Measurements from ENCODE around the gene TFB2M. TPM values are rescaled to one million over a fixed set of nuclear protein-coding genes. Genes with fewer than 3 reads are reported as not detected.

The TFB2M gene
- total RNA-seq, 5 donors from 2014 or later (not counting 1 experiment from before 2014, with no cell fraction given), result 8.5 to 11.8 (median 10.1) TPM

DNA sequence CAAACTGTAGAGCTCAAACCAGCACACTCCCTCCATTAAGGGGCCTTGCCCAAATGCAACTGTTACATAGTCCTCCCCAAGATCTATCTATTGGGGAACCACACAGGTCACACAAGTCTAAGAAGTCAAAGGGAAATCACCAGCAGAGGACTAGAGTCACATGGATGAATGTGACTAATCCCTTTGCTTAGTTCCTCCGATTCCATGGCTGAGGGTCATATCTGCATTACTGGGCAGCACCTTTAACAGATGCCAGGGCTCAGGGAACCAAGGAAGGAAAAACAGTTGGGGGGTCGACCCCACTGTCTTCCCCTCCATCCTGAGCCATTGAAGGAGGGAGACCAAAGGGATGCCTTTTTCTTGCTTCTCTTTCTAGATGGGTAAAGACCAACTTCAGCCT lies 35.6 kb downstream of the TFB2M start:
- Histone ChIP-seq H3K36me3 (ENCODE audit: control insufficient read depth in 2 of 2, extremely low read depth in 1 of 2, insufficient read depth in 1 of 2, low read length in 1 of 2) (no peaks in the 10 kb centered on the region), H3K27me3 (replicated peaks in 1 of 2; ENCODE audit: control insufficient read depth in 2 of 2, extremely low read depth in 1 of 2, insufficient read depth in 2 of 2, low read length in 1 of 2) (no peaks in the 10 kb centered on the region), H3K4me1 (ENCODE audit: control insufficient read depth in 1 of 2, extremely low read depth in 1 of 2, insufficient read depth in 2 of 2, low read length in 2 of 2) (peaks cover 0 to 11% of the 10 kb centered on the region in 2 experiments), H3K9me3 (peaks cover 2% of the 10 kb centered on the region), H3K4me3 (ENCODE audit: control insufficient read depth in 1 of 2, extremely low read depth in 1 of 2, low read length in 1 of 2) (no peak overlapping the region), H3K27ac (ENCODE audit: low read length) (no peak overlapping the region)
- H3K4me3 Mint-ChIP-seq, result no peak overlapping the region
- no peak overlapping the region for H3K27ac Mint-ChIP-seq
- no peak for ATAC-seq (replicated peaks in 1 of 4)
- POLR2A ChIA-PET, result no interaction called here
- no peaks in the 10 kb centered on the region for H3K36me3 Mint-ChIP-seq
- H3K4me1 Mint-ChIP-seq, result peaks cover 5 to 13% (median 8%) of the 10 kb centered on the region in 3 donors
- peaks cover 7 to 17% (median 10%) of the 10 kb centered on the region in 3 donors for H3K9me3 Mint-ChIP-seq
- H3K27me3 Mint-ChIP-seq, result no peaks in the 10 kb centered on the region
- CTCF ChIA-PET, result no interaction called here
- no peak for DNase-seq
- 100% methylated on average over 1 of the region's 2 CpGs for WGBS (ENCODE audit: insufficient coverage)

GRCh38 chr1:246528933-246529731 lies 36.9 kb downstream of the TFB2M start:
- ChIA-PET POLR2A (interaction anchor here in 1 of 2 donors (0.6 kb wide), 1 partner anchor 45 kb away, joined by 3 read pairs; no protein-coding TSS in a partner anchor), CTCF (interaction anchor here in 1 of 2 donors (0.7 kb wide), 1 partner anchor 1110 kb away, joined by 3 read pairs; no protein-coding TSS in a partner anchor)
- Mint-ChIP-seq H3K27me3 (no peaks in the 10 kb centered on the region), H3K4me1 (peaks cover 5 to 13% (median 8%) of the 10 kb centered on the region in 3 donors), H3K4me3 (no peak overlapping the region), H3K9me3 (peaks cover 7 to 17% (median 10%) of the 10 kb centered on the region in 3 donors), H3K27ac (no peak overlapping the region), H3K36me3 (no peaks in the 10 kb centered on the region)
- no peak overlapping the region for H3K27ac ChIP-seq (ENCODE audit: low read length)
- no peaks in the 10 kb centered on the region for H3K27me3 ChIP-seq (replicated peaks in 1 of 2; ENCODE audit: control insufficient read depth in 2 of 2, extremely low read depth in 1 of 2, insufficient read depth in 2 of 2, low read length in 1 of 2)
- peaks cover 0 to 11% of the 10 kb centered on the region in 2 experiments for H3K4me1 ChIP-seq (ENCODE audit: control insufficient read depth in 1 of 2, extremely low read depth in 1 of 2, insufficient read depth in 2 of 2, low read length in 2 of 2)
- no peak for ATAC-seq (replicated peaks in 1 of 4)
- WGBS (ENCODE audit: insufficient coverage), result 79% methylated on average over 6 of the region's 8 CpGs
- no peaks in the 10 kb centered on the region for H3K36me3 ChIP-seq (ENCODE audit: control insufficient read depth in 2 of 2, extremely low read depth in 1 of 2, insufficient read depth in 1 of 2, low read length in 1 of 2)
- H3K9me3 ChIP-seq, result peaks cover 2% of the 10 kb centered on the region
- no peak for DNase-seq
- no peak overlapping the region for H3K4me3 ChIP-seq (ENCODE audit: control insufficient read depth in 1 of 2, extremely low read depth in 1 of 2, low read length in 1 of 2)

DNA sequence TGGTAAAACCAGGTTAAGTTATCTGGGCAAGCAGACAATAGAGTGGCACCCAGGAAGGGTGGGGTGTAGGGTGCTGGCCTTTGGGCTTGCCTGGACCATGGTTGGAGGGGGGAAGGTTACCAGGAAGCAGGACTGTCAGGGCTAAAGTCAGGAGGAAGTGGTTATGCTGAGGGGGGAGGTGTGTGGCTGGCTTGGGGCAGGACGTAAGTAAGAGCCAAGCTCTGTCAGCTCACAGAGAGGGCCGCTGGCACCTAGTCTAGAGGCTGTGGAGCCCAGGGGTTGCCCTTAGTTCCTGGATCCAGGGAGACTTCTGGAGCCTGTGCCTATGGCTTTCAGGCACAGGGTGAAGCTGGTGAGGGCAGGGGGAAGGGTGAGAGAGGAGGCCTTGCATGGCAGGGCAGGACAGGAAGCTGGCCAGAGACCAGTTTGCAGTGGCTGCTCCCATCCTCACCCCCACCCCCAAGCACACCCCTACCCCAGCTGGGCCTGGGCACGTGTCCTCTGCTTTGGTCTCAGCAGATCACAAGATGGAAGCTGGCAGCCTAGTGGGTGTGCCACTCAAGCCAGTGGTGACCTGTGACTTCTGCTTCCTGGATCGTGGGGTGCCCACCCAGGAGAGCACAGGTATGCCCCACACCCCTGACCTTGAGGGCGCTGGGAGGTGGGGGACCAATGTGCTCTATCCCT lies 38.5 kb downstream of the TFB2M start:
- Mint-ChIP-seq H3K9me3 (peaks cover 7 to 17% (median 10%) of the 10 kb centered on the region in 3 donors), H3K36me3 (no peaks in the 10 kb centered on the region), H3K27ac (peak overlapping the region; percentile 51 to 84), H3K4me3 (no peak overlapping the region), H3K27me3 (no peaks in the 10 kb centered on the region), H3K4me1 (peaks cover 5 to 13% (median 8%) of the 10 kb centered on the region in 3 donors)
- 33% methylated on average over 4 of the region's 5 CpGs for WGBS (ENCODE audit: insufficient coverage)
- Histone ChIP-seq H3K4me1 (ENCODE audit: control insufficient read depth in 1 of 2, extremely low read depth in 1 of 2, insufficient read depth in 2 of 2, low read length in 2 of 2) (peaks cover 0 to 11% of the 10 kb centered on the region in 2 experiments), H3K9me3 (peaks cover 2% of the 10 kb centered on the region), H3K27me3 (replicated peaks in 1 of 2; ENCODE audit: control insufficient read depth in 2 of 2, extremely low read depth in 1 of 2, insufficient read depth in 2 of 2, low read length in 1 of 2) (no peaks in the 10 kb centered on the region), H3K36me3 (ENCODE audit: control insufficient read depth in 2 of 2, extremely low read depth in 1 of 2, insufficient read depth in 1 of 2, low read length in 1 of 2) (no peaks in the 10 kb centered on the region), H3K4me3 (ENCODE audit: control insufficient read depth in 1 of 2, extremely low read depth in 1 of 2, low read length in 1 of 2) (no peak overlapping the region), H3K27ac (ENCODE audit: low read length) (no peak overlapping the region)
- DNase-seq, result no peak
- CTCF ChIA-PET, result no interaction called here
- ATAC-seq (replicated peaks in 1 of 4), result peak in 1 of 4 experiments; percentile 23
- POLR2A ChIA-PET, result interaction anchor here in 1 of 2 donors (0.6 kb wide), 1 partner anchor 194 kb away, joined by 6 read pairs; no protein-coding TSS in a partner anchor

DNA sequence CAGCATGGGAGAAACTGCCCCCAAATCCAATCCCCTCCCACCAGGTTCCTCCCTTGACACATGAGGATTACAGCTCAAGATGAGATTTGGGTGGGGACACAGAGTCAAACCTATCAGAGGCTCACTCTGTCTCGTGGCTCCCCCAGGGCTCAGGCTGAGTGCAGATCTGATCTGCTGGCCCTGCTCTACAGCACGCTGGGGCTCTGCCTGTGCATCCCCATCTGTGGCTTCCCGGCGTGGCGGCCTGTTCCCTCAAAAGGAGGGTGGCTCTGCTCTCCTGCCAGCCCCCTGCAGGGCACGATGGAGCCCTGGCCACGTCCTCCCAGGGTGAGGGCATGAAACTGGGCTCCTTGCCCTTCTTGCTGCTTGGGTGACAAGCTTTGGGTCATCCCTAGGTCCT lies 39.1 kb downstream of the TFB2M start:
- H3K36me3 ChIP-seq (ENCODE audit: control insufficient read depth in 2 of 2, extremely low read depth in 1 of 2, insufficient read depth in 1 of 2, low read length in 1 of 2), result no peaks in the 10 kb centered on the region
- H3K9me3 Mint-ChIP-seq, result peaks cover 7 to 17% (median 10%) of the 10 kb centered on the region in 3 donors
- no peaks in the 10 kb centered on the region for H3K27me3 Mint-ChIP-seq
- no peak overlapping the region for H3K27ac Mint-ChIP-seq
- POLR2A ChIA-PET, result interaction anchor here in 1 of 2 donors (0.6 kb wide), 1 partner anchor 194 kb away, joined by 6 read pairs; no protein-coding TSS in a partner anchor
- peaks cover 5 to 13% (median 8%) of the 10 kb centered on the region in 3 donors for H3K4me1 Mint-ChIP-seq
- H3K27me3 ChIP-seq (replicated peaks in 1 of 2; ENCODE audit: control insufficient read depth in 2 of 2, extremely low read depth in 1 of 2, insufficient read depth in 2 of 2, low read length in 1 of 2), result no peaks in the 10 kb centered on the region
- CTCF ChIA-PET, result no interaction called here
- DNase-seq, result no peak
- H3K4me1 ChIP-seq (ENCODE audit: control insufficient read depth in 1 of 2, extremely low read depth in 1 of 2, insufficient read depth in 2 of 2, low read length in 2 of 2), result peaks cover 0 to 11% of the 10 kb centered on the region in 2 experiments
- 87% methylated on average over 7 of the region's 7 CpGs for WGBS (ENCODE audit: insufficient coverage)
- no peak overlapping the region for H3K27ac ChIP-seq (ENCODE audit: low read length)
- H3K9me3 ChIP-seq, result peaks cover 2% of the 10 kb centered on the region
- no peak for ATAC-seq (replicated peaks in 1 of 4)
- no peaks in the 10 kb centered on the region for H3K36me3 Mint-ChIP-seq
- H3K4me3 ChIP-seq (ENCODE audit: control insufficient read depth in 1 of 2, extremely low read depth in 1 of 2, low read length in 1 of 2), result no peak overlapping the region
- H3K4me3 Mint-ChIP-seq, result no peak overlapping the region

DNA sequence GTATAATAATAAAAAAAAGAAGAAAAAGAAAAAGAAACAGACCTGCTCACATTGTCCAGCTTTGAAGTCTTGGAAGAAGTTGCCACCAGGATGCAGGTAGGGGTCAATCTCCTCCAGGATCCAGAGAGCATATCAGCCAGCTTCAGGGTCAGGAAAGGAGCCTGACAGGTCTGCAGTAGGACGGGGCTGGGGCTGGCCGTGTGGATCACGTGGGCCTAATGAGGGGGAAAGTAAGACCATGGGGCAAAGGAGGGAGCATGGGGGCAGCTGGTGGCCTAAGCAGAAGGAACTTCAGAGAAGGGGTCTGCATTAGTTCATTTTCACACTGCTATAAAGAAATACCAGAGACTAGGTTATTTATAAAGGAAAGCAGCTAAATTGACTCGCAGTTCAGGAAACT lies 39.7 kb downstream of the TFB2M start:
- Mint-ChIP-seq H3K27ac (no peak overlapping the region), H3K27me3 (no peaks in the 10 kb centered on the region), H3K36me3 (no peaks in the 10 kb centered on the region), H3K9me3 (peaks cover 7 to 16% (median 9%) of the 10 kb centered on the region in 3 donors), H3K4me1 (peaks cover 5 to 13% (median 8%) of the 10 kb centered on the region in 3 donors), H3K4me3 (no peak overlapping the region)
- Histone ChIP-seq H3K9me3 (peaks cover 2% of the 10 kb centered on the region), H3K4me1 (ENCODE audit: control insufficient read depth in 1 of 2, extremely low read depth in 1 of 2, insufficient read depth in 2 of 2, low read length in 2 of 2) (peaks cover 0 to 11% of the 10 kb centered on the region in 2 experiments), H3K27ac (ENCODE audit: low read length) (no peak overlapping the region), H3K4me3 (ENCODE audit: control insufficient read depth in 1 of 2, extremely low read depth in 1 of 2, low read length in 1 of 2) (no peak overlapping the region), H3K36me3 (ENCODE audit: control insufficient read depth in 2 of 2, extremely low read depth in 1 of 2, insufficient read depth in 1 of 2, low read length in 1 of 2) (no peaks in the 10 kb centered on the region), H3K27me3 (replicated peaks in 1 of 2; ENCODE audit: control insufficient read depth in 2 of 2, extremely low read depth in 1 of 2, insufficient read depth in 2 of 2, low read length in 1 of 2) (no peaks in the 10 kb centered on the region)
- DNase-seq (no peak), ATAC-seq (replicated peaks in 1 of 4) (no peak)
- POLR2A ChIA-PET, result no interaction called here
- 87% methylated on average over 3 of the region's 4 CpGs for WGBS (ENCODE audit: insufficient coverage)
- CTCF ChIA-PET, result no interaction called here

- no peaks in the 10 kb centered on the region for H3K36me3 Mint-ChIP-seq
- POLR2A ChIA-PET, result no interaction called here
- no peak overlapping the region for H3K27ac Mint-ChIP-seq
- peaks cover 0 to 13% of the 10 kb centered on the region in 2 experiments for H3K27me3 ChIP-seq (replicated peaks in 1 of 2; ENCODE audit: control insufficient read depth in 2 of 2, extremely low read depth in 1 of 2, insufficient read depth in 2 of 2, low read length in 1 of 2)
- H3K4me1 Mint-ChIP-seq, result peaks cover 0 to under 1% (median 0%) of the 10 kb centered on the region in 3 donors
- H3K27me3 Mint-ChIP-seq, result no peaks in the 10 kb centered on the region
- ATAC-seq (replicated peaks in 1 of 4) (no peak), DNase-seq (no peak)
- no peak overlapping the region for H3K4me3 Mint-ChIP-seq
- H3K9me3 Mint-ChIP-seq, result peaks cover 0 to 11% (median 9%) of the 10 kb centered on the region in 3 donors
- H3K9me3 ChIP-seq, result no peaks in the 10 kb centered on the region
- CTCF ChIA-PET, result no interaction called here
- no peak overlapping the region for H3K27ac ChIP-seq (ENCODE audit: low read length)
- WGBS (ENCODE audit: insufficient coverage), result 100% methylated on average over 1 of the region's 1 CpG
- H3K4me3 ChIP-seq (ENCODE audit: control insufficient read depth in 1 of 2, extremely low read depth in 1 of 2, low read length in 1 of 2), result no peak overlapping the region
- H3K4me1 ChIP-seq (ENCODE audit: control insufficient read depth in 1 of 2, extremely low read depth in 1 of 2, insufficient read depth in 2 of 2, low read length in 2 of 2), result no peaks in the 10 kb centered on the region
- no peaks in the 10 kb centered on the region for H3K36me3 ChIP-seq (ENCODE audit: control insufficient read depth in 2 of 2, extremely low read depth in 1 of 2, insufficient read depth in 1 of 2, low read length in 1 of 2)
Measured at GRCh38 chr1:246519514-246519913, 46.5 kb downstream of the TFB2M start.
